ENCODE data around the gene LMF1. TPM values are rescaled to one million over a fixed set of nuclear protein-coding genes. Genes with fewer than 3 reads are reported as not detected.

Gene LMF1
- total RNA-seq, 1 donor from 2014 or later: 2.1 TPM

DNA sequence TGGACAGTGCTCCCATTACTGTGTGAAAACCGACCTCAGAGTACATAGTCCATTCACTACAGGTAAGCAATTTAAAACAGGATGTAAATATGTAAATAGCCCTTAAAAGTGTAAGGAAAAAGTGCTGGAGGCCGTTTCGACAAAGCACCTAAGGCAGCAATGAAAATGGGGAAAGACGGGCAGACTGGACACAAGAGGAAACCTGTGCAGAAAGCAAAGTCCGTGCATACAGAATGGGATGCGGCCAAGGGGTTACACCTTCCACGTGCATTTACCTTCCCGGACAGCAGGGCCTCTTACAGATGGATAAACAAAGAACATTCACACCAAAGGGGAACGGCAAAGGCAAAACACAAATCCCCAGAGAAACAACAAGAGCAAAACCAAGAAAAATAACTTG, 32.0 kb downstream of the LMF1 start:
- no peaks in the 10 kb centered on the region for H3K36me3 ChIP-seq (ENCODE audit: control insufficient read depth, insufficient read depth, low read length)
- no peak overlapping the region for H3K4me3 ChIP-seq (ENCODE audit: low read depth, low read length)
- FAIRE-seq: no peak
- TF ChIP-seq CTCF (IDR thresholded peaks at IDR 0.05; ENCODE audit: insufficient read depth, low read length, severe bottlenecking): no peak
- DNase-seq (ENCODE audit: low read depth): no peak
- no peaks in the 10 kb centered on the region for H3K27me3 ChIP-seq (ENCODE audit: control insufficient read depth, insufficient read depth, low read length)

DNA sequence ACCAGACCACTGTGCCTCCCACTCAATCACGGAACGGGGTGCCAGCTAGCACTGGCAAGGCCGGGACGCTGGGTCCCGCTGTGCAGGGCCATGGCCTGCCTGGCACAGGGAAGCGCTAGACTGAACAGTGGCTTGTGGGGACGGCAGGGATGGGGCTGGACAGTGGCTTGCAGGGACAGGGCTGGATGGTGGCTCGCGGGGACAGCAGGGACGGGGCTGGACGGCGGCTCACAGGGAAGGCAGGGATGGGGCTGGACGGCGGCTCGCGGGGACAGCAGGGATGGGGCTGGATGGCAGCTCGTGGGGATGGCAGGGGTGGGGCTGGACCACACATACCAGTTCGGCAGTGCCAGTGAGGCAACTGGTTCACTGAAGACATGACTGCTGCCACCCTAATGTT, 32.6 kb downstream of the LMF1 start:
- no peak for DNase-seq (ENCODE audit: low read depth)
- Histone ChIP-seq H3K27me3 (ENCODE audit: control insufficient read depth, insufficient read depth, low read length) (no peaks in the 10 kb centered on the region), H3K4me3 (ENCODE audit: low read depth, low read length) (no peak overlapping the region), H3K36me3 (ENCODE audit: control insufficient read depth, insufficient read depth, low read length) (no peaks in the 10 kb centered on the region)
- no peak for FAIRE-seq
- no peak for TF ChIP-seq CTCF (IDR thresholded peaks at IDR 0.05; ENCODE audit: insufficient read depth, low read length, severe bottlenecking)

GRCh38 chr16:937723-938122, 33.1 kb downstream of the LMF1 start:
- Histone ChIP-seq H3K27me3 (ENCODE audit: control insufficient read depth, insufficient read depth, low read length) (no peaks in the 10 kb centered on the region), H3K36me3 (ENCODE audit: control insufficient read depth, insufficient read depth, low read length) (no peaks in the 10 kb centered on the region), H3K4me3 (ENCODE audit: low read depth, low read length) (no peak overlapping the region)
- FAIRE-seq (peak; percentile 73), DNase-seq (ENCODE audit: low read depth) (no peak)
- no peak for TF ChIP-seq CTCF (IDR thresholded peaks at IDR 0.05; ENCODE audit: insufficient read depth, low read length, severe bottlenecking)

- no peak for TF ChIP-seq CTCF (IDR thresholded peaks at IDR 0.05; ENCODE audit: insufficient read depth, low read length, severe bottlenecking)
- DNase-seq (ENCODE audit: low read depth) (no peak), FAIRE-seq (no peak)
- H3K36me3 ChIP-seq (ENCODE audit: control insufficient read depth, insufficient read depth, low read length): no peaks in the 10 kb centered on the region
- no peaks in the 10 kb centered on the region for H3K27me3 ChIP-seq (ENCODE audit: control insufficient read depth, insufficient read depth, low read length)
- no peak overlapping the region for H3K4me3 ChIP-seq (ENCODE audit: low read depth, low read length)
Observed at GRCh38 chr16:937311-937710, 33.5 kb downstream of the LMF1 start.

DNA sequence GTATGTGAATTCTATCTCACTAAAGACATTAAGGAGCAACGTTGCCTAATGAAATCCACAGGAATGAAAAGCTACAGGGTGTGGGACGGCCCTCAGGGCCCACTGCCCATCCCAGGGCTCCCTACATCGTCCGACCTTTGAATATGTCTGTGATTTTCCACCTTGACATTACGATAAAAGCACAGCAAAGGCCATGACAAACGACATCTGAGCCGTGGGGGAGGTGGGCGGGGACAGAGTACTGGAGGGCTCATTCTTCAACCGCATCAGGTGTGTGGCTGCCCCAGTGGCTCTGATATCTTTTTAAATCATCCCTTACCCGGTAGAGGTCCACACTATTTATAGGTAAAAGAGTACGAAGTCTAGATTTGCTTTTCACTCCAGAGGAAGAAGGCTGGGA, 35.1 kb downstream of the LMF1 start:
- no peak for FAIRE-seq
- Histone ChIP-seq H3K36me3 (ENCODE audit: control insufficient read depth, insufficient read depth, low read length) (no peaks in the 10 kb centered on the region), H3K4me3 (ENCODE audit: low read depth, low read length) (no peak overlapping the region), H3K27me3 (ENCODE audit: control insufficient read depth, insufficient read depth, low read length) (no peaks in the 10 kb centered on the region)
- no peak for DNase-seq (ENCODE audit: low read depth)
- no peak for TF ChIP-seq CTCF (IDR thresholded peaks at IDR 0.05; ENCODE audit: insufficient read depth, low read length, severe bottlenecking)

DNA sequence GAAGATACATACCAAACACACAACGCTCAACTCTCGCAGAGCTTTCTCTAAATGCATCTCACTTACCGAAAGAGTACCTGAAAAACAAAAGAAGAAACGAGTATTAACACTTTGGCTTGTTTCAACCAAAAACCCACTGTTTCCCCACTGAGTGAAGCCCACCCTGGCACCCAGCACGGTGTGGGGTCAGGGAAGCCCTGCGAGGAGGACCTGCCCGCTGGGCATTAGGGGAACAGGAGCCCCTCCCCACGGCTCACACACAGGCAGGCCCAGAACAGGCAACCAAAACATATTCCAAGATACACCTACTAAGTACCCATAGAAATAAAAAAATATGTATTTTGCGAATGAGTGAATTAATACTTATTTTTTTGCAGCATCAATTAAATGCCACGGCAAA, 36.6 kb downstream of the LMF1 start:
- FAIRE-seq: no peak

More for the DNA sequence above, 36.6 kb downstream of the LMF1 start:
- Histone ChIP-seq H3K27me3 (ENCODE audit: control insufficient read depth, insufficient read depth, low read length) (no peaks in the 10 kb centered on the region), H3K4me3 (ENCODE audit: low read depth, low read length) (no peak overlapping the region), H3K36me3 (ENCODE audit: control insufficient read depth, insufficient read depth, low read length) (no peaks in the 10 kb centered on the region)
- DNase-seq (ENCODE audit: low read depth): no peak
- TF ChIP-seq CTCF (IDR thresholded peaks at IDR 0.05; ENCODE audit: insufficient read depth, low read length, severe bottlenecking): no peak
